Medulla oblongata (tissue), 1 donor: ENCODE results near the gene KLK14.

Experiments
- DNase-seq: peaks from one replicate; pipeline ENCODE4 v3.0.0-alpha.2; 2015; ENCODE audit errors: extremely low spot score

KLK14 gene

GRCh38 chr19:51044327-51044726 is 38.4 kb downstream of the KLK14 start:
- no peak for DNase-seq

GRCh38 chr19:51043497-51043896 is 39.2 kb downstream of the KLK14 start:
- no peak for DNase-seq

- DNase-seq = no peak
Observed at GRCh38 chr19:51040151-51040550, 42.5 kb downstream of the KLK14 start.

- no peak for DNase-seq
Observed at GRCh38 chr19:51036519-51036918, 46.2 kb downstream of the KLK14 start.

- DNase-seq = no peak
Observed at GRCh38 chr19:51034704-51035103, 48.0 kb downstream of the KLK14 start, which contains the start of gene KLK12. Gene KLK12 (minus strand): TSS chr19:51035002. CDS start chr19:51034621, 381 bp downstream.

- DNase-seq = no peak
Observed at GRCh38 chr19:51031880-51032225, 50.8 kb downstream of the KLK14 start.

- DNase-seq = no peak
Observed at GRCh38 chr19:51031220-51031879, 51.3 kb downstream of the KLK14 start.

GRCh38 chr19:51030631-51031030 is 52.1 kb downstream of the KLK14 start:
- DNase-seq = no peak

GRCh38 chr19:51029718-51030117 is 53.0 kb downstream of the KLK14 start:
- no peak for DNase-seq
